ENCODE results near the gene RECQL5. TPM values are rescaled to one million over a fixed set of nuclear protein-coding genes. Genes with fewer than 3 reads are reported as not detected.
A peak's percentile ranks its signal among the peaks of the same experiment; 100 is the strongest.

The RECQL5 gene
- total RNA-seq, 1 donor from 2014 or later, result 44.0 TPM

DNA sequence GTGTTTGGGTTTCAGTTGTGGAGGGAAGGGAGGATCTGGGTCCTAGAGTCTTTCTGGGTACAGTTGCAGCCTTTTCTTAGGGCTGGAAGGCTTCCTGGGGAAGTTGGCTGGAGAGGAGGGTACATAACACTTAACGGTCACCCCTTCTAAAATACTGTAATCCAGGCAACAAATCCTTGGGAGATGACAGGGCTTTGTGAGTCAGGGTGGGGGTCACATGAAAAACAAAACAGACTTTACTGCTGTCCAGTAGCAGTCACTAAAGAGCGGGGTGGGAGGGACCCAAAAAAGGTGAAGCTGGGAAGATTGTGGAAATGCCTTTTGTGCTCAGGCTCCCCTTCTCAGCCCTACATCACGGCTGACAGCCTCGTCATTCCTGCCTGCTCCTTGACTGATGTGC is 6.5 kb upstream of the RECQL5 start:
- no peak for DNase-seq (ENCODE audit: extremely low spot score in 2 of 2)
- TF ChIP-seq POLR2AphosphoS5 (IDR thresholded peaks at IDR 0.05; ENCODE audit: insufficient read depth in 1 of 2, low read depth in 1 of 2), result no peak
- Histone ChIP-seq H3K4me1 (peaks cover 4% of the 10 kb centered on the region), H3K4me3 (no peak overlapping the region), H3K27ac (no peak overlapping the region), H3K36me3 (peaks cover 0 to 43% of the 10 kb centered on the region in 2 donors), H3K9me3 (no peaks in the 10 kb centered on the region), H3K27me3 (no peaks in the 10 kb centered on the region)
- intact Hi-C loops (cut with DNase I), result loop anchor here (5.0 kb wide), 1 partner anchor 79 kb away; no protein-coding TSS in a partner anchor

DNA sequence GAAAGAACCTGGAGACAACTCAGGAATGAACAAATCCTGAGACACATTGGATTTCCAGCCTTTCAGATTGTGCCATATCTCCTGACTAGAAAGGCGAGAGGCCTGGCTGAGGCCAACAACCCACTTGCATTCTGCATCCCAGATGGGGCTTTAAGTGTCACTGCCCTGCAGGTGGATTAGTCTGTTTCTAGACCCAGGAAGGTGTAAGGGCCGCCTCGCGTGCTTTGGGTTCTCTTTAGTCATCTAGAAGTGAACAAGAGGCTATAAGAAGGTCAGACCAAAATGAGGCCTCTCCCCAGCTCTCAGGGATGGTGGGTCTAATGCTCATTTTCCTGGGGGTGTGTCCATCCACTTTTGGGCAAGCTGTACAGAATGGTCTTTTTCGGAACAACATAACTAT is 5.1 kb upstream of the RECQL5 start:
- intact Hi-C loops (cut with DNase I), result loop anchor here (5.0 kb wide), 1 partner anchor 80 kb away; no protein-coding TSS in a partner anchor
- Histone ChIP-seq H3K36me3 (peaks cover 0 to 41% of the 10 kb centered on the region in 2 donors), H3K4me3 (no peak overlapping the region), H3K27me3 (no peaks in the 10 kb centered on the region), H3K4me1 (peaks cover 12% of the 10 kb centered on the region), H3K27ac (no peak overlapping the region), H3K9me3 (no peaks in the 10 kb centered on the region)
- TF ChIP-seq POLR2AphosphoS5 (IDR thresholded peaks at IDR 0.05; ENCODE audit: insufficient read depth in 1 of 2, low read depth in 1 of 2) (no peak), CTCF (IDR thresholded peaks at IDR 0.05) (no peak), POLR2A (IDR thresholded peaks at IDR 0.05) (no peak)
- DNase-seq (ENCODE audit: extremely low spot score in 2 of 2), result no peak

GRCh38 chr17:75670868-75671267 is 3.9 kb upstream of the RECQL5 start:
- DNase-seq (ENCODE audit: extremely low spot score in 2 of 2), result no peak
- Histone ChIP-seq H3K9me3 (no peaks in the 10 kb centered on the region), H3K4me3 (no peak overlapping the region), H3K36me3 (peaks cover 0 to 41% of the 10 kb centered on the region in 2 donors), H3K27me3 (no peaks in the 10 kb centered on the region), H3K27ac (no peak overlapping the region), H3K4me1 (peaks cover 22% of the 10 kb centered on the region)
- intact Hi-C loops (cut with DNase I), result loop anchor here (5.0 kb wide), 1 partner anchor 81 kb away; no protein-coding TSS in a partner anchor
- TF ChIP-seq POLR2AphosphoS5 (IDR thresholded peaks at IDR 0.05; ENCODE audit: insufficient read depth in 1 of 2, low read depth in 1 of 2) (no peak), POLR2A (IDR thresholded peaks at IDR 0.05) (no peak), CTCF (IDR thresholded peaks at IDR 0.05) (no peak)

GRCh38 chr17:75668489-75668888 is 1.5 kb upstream of the RECQL5 start:
- TF ChIP-seq CTCF (IDR thresholded peaks at IDR 0.05), result no peak
- TF ChIP-seq POLR2A (IDR thresholded peaks at IDR 0.05), result no peak
- TF ChIP-seq POLR2AphosphoS5 (IDR thresholded peaks at IDR 0.05; ENCODE audit: insufficient read depth in 1 of 2, low read depth in 1 of 2), result no peak
- intact Hi-C loops (cut with DNase I), result no loop called here
- peaks cover 24% of the 10 kb centered on the region for H3K4me1 ChIP-seq
- no peaks in the 10 kb centered on the region for H3K9me3 ChIP-seq
- H3K27ac ChIP-seq, result no peak overlapping the region
- H3K36me3 ChIP-seq, result peaks cover 0 to 32% of the 10 kb centered on the region in 2 donors
- H3K27me3 ChIP-seq, result no peaks in the 10 kb centered on the region
- DNase-seq (ENCODE audit: extremely low spot score in 2 of 2), result no peak
- peak overlapping the region in 1 of 2 donors; percentile 90 for H3K4me3 ChIP-seq

GRCh38 chr17:75667825-75668224 is 871 bp upstream of the RECQL5 start:
- Histone ChIP-seq H3K27ac (peak overlapping the region; percentile 87), H3K4me3 (peak overlapping the region; percentile 90 to 96), H3K36me3 (peaks cover 0 to 29% of the 10 kb centered on the region in 2 donors), H3K9me3 (no peaks in the 10 kb centered on the region), H3K27me3 (no peaks in the 10 kb centered on the region), H3K4me1 (peaks cover 24% of the 10 kb centered on the region)
- no peak for DNase-seq (ENCODE audit: extremely low spot score in 2 of 2)
- intact Hi-C loops (cut with DNase I), result no loop called here
- no peak for TF ChIP-seq POLR2A (IDR thresholded peaks at IDR 0.05)
- TF ChIP-seq POLR2AphosphoS5 (IDR thresholded peaks at IDR 0.05; ENCODE audit: insufficient read depth in 1 of 2, low read depth in 1 of 2), result no peak
- TF ChIP-seq CTCF (IDR thresholded peaks at IDR 0.05), result no peak

All from vagina (tissue), 2 donors.